Gastrocnemius medialis (tissue), 4 donors: Measurements from ENCODE around the gene CCDC126. TPM values are rescaled to one million over a fixed set of nuclear protein-coding genes. Genes with fewer than 3 reads are reported as not detected.

Experiments used
- ATAC-seq, 2 donors: fragments of 150-250 bp; one replicate each; pipeline ENCODE4 v1.9.1; 2016
- DNase-seq, 2 donors: peaks; one replicate each; pipeline ENCODE4 v3.0.0-alpha.2; 2019
- H3K27ac ChIP-seq, 4 donors: fragments of 200-600 bp; sonication (generic); 1 replicate in 1 of 4; 2 replicates in 3 of 4; pipeline ENCODE4 v1.5.1; 2016 to 2018; ENCODE audit warnings: mild to moderate bottlenecking in 2 of 4, moderate library complexity in 1 of 4
- H3K27me3 ChIP-seq, 3 donors: fragments of 200-600 bp; sonication (generic) in 2 of 3; 1 replicate in 1 of 3; 2 replicates in 2 of 3; pipeline versions ENCODE4 v1.5.1 to v1.6.0; 2016 to 2019; ENCODE audit warnings: mild to moderate bottlenecking in 1 of 3, moderate library complexity in 1 of 3
- H3K36me3 ChIP-seq, 2 donors: fragments of 200-600 bp; sonication (generic) in 1 of 2; one replicate each; pipeline ENCODE4 v1.5.1; 2017 to 2018
- H3K4me1 ChIP-seq, 2 donors: fragments of 200-600 bp; sonication (generic) in 1 of 2; one replicate each; pipeline ENCODE4 v1.5.1; 2016 to 2017; ENCODE audit warnings: mild to moderate bottlenecking in 2 of 2
- H3K4me3 ChIP-seq, 4 donors: fragments of 200-600 bp; sonication (generic) in 3 of 4; 1 replicate in 1 of 4; 2 replicates in 3 of 4; pipeline ENCODE4 v1.5.1; 2016 to 2019; ENCODE audit warnings: mild to moderate bottlenecking in 2 of 4
- H3K9me3 ChIP-seq, 3 donors: fragments of 200-600 bp; sonication (generic) in 2 of 3; 1 replicate in 1 of 3; 2 replicates in 2 of 3; pipeline ENCODE4 v1.5.1; 2016 to 2019
- POLR2A ChIP-seq, 2 donors: fragments of 450-650 bp; IDR thresholded peaks; one replicate each; pipeline ENCODE4 v1.6.1; 2017; ENCODE audit warnings: antibody characterized with exemption in 2 of 2, mild to moderate bottlenecking in 2 of 2, moderate library complexity in 2 of 2
- in situ Hi-C, 4 donors: fragments of 200-750 bp; cut with MboI; loops; one replicate each; pipeline versions ENCODE4 v1.15.0 to v1.8.0; 2017; ENCODE audit warnings: low sequenced_read_pairs in 4 of 4
- intact Hi-C: fragments of 100-400 bp; cut with DNase I; formaldehyde crosslinking; loops from one replicate; pipeline ENCODE4 v1.15.1; 2023; ENCODE audit warnings: low total_unique reads
- total RNA-seq, 4 donors: library from RNA; depleted of rRNA; stranded (reverse); fragments of >200 nt; gene quantifications; one replicate each; pipeline versions ENCODE4 v1.1.0 to v1.2.3, GENCODE V29; 2016
- TF ChIP-seq, protein P1 (sequence below), 5 experiments: fragments of 450-650 bp in 3 of 5; fragments of 200-600 bp in 2 of 5; sonication (generic) in 2 of 5; IDR thresholded peaks in 4 of 5; conservative IDR thresholded peaks in 1 of 5; 1 replicate in 4 of 5; 2 replicates in 1 of 5; pipeline ENCODE4 v1.5.1; 2016 to 2019; ENCODE audit warnings: antibody characterized with exemption in 5 of 5, mild to moderate bottlenecking in 3 of 5, moderate library complexity in 3 of 5

CCDC126 gene
- total RNA-seq, 4 donors from 2014 or later, result 12.0 to 23.1 (median 20.2) TPM

DNA sequence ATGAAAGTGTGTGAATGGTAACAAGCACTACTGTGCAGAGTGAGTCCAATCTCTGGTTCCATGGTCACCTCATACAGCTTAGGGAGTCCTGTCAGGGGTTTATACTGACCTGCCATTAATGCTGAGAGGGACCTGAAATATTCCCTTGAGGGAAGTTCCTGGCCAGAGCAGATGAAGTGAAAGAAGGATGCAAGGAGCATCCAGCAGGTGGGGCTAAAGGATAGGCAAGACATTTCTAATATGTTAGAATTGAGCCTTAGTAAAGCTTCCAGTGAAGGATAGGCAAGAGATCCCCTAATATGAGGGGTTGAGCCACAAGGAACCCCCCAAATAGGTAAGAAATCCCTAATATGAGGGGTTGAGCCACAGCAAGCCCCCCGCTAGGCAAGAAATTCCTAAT is 57.3 kb downstream of the CCDC126 start:
- Histone ChIP-seq H3K36me3 (no peaks in the 10 kb centered on the region), H3K4me1 (no peaks in the 10 kb centered on the region), H3K27ac (no peak overlapping the region), H3K27me3 (no peaks in the 10 kb centered on the region), H3K9me3 (no peaks in the 10 kb centered on the region), H3K4me3 (no peak overlapping the region)
- ATAC-seq (no peak), DNase-seq (no peak)
- TF ChIP-seq, protein P1, sequence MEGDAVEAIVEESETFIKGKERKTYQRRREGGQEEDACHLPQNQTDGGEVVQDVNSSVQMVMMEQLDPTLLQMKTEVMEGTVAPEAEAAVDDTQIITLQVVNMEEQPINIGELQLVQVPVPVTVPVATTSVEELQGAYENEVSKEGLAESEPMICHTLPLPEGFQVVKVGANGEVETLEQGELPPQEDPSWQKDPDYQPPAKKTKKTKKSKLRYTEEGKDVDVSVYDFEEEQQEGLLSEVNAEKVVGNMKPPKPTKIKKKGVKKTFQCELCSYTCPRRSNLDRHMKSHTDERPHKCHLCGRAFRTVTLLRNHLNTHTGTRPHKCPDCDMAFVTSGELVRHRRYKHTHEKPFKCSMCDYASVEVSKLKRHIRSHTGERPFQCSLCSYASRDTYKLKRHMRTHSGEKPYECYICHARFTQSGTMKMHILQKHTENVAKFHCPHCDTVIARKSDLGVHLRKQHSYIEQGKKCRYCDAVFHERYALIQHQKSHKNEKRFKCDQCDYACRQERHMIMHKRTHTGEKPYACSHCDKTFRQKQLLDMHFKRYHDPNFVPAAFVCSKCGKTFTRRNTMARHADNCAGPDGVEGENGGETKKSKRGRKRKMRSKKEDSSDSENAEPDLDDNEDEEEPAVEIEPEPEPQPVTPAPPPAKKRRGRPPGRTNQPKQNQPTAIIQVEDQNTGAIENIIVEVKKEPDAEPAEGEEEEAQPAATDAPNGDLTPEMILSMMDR (IDR thresholded peaks at IDR 0.05 in 4 of 5, conservative IDR thresholded peaks at IDR 0.05 in 1 of 5), result peak in 1 of 5 experiments; percentile 8
- no peak for TF ChIP-seq POLR2A (IDR thresholded peaks at IDR 0.05)
- in situ Hi-C loops (no loop called here), intact Hi-C loops (no loop called here)

DNA sequence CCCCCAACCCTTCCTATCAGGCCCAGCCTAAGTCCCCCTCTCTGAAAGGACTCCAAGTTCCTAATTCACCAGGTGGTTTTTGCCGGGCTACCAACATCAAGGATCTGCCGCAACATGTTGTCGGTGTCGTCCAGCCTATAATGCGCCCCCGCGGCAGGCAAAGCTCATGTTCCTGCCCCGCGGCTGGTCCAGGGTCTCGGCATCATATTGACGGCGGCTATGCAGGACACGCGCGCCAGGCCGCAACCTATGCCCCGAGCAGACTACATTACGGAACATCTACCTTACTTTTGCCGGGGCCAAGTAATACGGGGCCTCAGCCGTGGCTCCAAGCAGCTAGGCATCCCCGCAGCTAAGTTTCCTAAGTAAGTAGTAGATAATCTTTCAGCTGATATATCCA is 58.3 kb downstream of the CCDC126 start:
- Histone ChIP-seq H3K27ac (no peak overlapping the region), H3K36me3 (no peaks in the 10 kb centered on the region), H3K9me3 (no peaks in the 10 kb centered on the region), H3K27me3 (no peaks in the 10 kb centered on the region), H3K4me1 (no peaks in the 10 kb centered on the region), H3K4me3 (no peak overlapping the region)
- TF ChIP-seq POLR2A (IDR thresholded peaks at IDR 0.05), result no peak
- TF ChIP-seq, protein P1 (IDR thresholded peaks at IDR 0.05 in 4 of 5, conservative IDR thresholded peaks at IDR 0.05 in 1 of 5), result no peak
- DNase-seq, result no peak
- in situ Hi-C loops (no loop called here), intact Hi-C loops (no loop called here)
- no peak for ATAC-seq

DNA sequence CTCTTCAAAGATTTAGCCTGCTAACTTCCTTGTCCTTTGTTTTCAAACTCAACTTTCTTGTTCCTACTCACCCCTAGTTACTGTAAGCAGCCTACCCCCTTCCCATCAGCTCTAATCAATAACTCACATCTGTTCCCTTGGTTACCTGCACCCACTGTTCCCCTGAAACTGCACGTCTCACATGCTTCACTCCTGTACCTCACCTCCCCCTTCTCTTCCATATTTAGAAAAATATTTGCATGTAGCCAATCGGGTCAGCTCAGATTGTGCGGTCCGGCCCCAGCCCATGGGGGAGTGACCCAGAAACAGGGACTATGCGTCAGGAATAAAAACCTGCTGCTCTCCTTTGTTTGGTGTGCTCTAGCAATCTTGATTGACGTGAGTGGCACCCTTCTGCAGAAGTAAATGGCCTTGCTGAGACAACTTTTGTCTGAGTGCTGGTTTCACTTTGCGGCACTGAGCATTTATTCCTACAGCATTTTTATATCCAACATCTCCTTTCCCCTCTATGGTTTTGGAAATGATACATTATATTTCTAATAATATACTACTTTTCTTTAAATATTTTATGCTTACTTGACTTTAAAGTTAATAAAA is 61.7 kb downstream of the CCDC126 start:
- intact Hi-C loops, result no loop called here
- no peak for ATAC-seq
- H3K9me3 ChIP-seq, result no peaks in the 10 kb centered on the region
- H3K27ac ChIP-seq, result no peak overlapping the region
- TF ChIP-seq POLR2A (IDR thresholded peaks at IDR 0.05), result no peak
- TF ChIP-seq, protein P1 (IDR thresholded peaks at IDR 0.05 in 4 of 5, conservative IDR thresholded peaks at IDR 0.05 in 1 of 5), result no peak
- H3K4me3 ChIP-seq, result no peak overlapping the region
- H3K36me3 ChIP-seq, result no peaks in the 10 kb centered on the region
- H3K27me3 ChIP-seq, result no peaks in the 10 kb centered on the region
- DNase-seq, result no peak
- H3K4me1 ChIP-seq, result no peaks in the 10 kb centered on the region
- in situ Hi-C loops, result no loop called here

DNA sequence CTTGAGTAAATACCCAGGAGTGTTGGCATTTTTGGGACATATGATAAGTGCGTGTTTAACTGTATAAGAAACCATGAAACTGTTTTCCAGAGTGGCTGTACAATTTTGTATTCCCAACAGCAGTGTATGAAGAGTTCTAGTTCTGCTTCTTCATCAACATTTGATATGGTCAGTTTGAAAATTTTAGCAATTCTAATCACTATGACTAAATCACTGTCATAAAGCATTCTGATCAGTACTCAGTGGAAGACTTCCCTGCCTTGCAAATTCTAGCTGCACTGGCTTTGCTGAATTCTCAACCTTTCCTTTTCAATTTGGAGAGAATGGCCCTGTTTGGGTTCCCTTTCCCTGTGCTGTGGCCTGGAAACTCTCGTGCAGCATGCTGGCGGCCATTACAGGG is 64.2 kb downstream of the CCDC126 start:
- intact Hi-C loops (no loop called here), in situ Hi-C loops (no loop called here)
- no peaks in the 10 kb centered on the region for H3K9me3 ChIP-seq
- TF ChIP-seq, protein P1 (IDR thresholded peaks at IDR 0.05 in 4 of 5, conservative IDR thresholded peaks at IDR 0.05 in 1 of 5), result no peak
- no peak for TF ChIP-seq POLR2A (IDR thresholded peaks at IDR 0.05)
- no peak overlapping the region for H3K4me3 ChIP-seq
- H3K4me1 ChIP-seq, result no peaks in the 10 kb centered on the region
- no peak overlapping the region for H3K27ac ChIP-seq
- DNase-seq (no peak), ATAC-seq (no peak)
- no peaks in the 10 kb centered on the region for H3K27me3 ChIP-seq
- no peaks in the 10 kb centered on the region for H3K36me3 ChIP-seq
